SJCRH30 (cell line): ENCODE data around the gene KLHL35. TPM values are rescaled to one million over a fixed set of nuclear protein-coding genes. Genes with fewer than 3 reads are reported as not detected.

ENCODE experiments used
- DNase-seq, 2 experiments: peaks; one replicate each; pipeline ENCODE4 v3.0.0-alpha.2; 2015 to 2020
- H3K27ac ChIP-seq: fragments of 250-450 bp; sonication (Bioruptor Pico); 2 replicates; pipeline ENCODE4 v1.5.1; 2020; ENCODE audit warnings: mild to moderate bottlenecking, moderate library complexity
- H3K27me3 ChIP-seq: fragments of 250-450 bp; sonication (Bioruptor Pico); 2 replicates; pipeline ENCODE4 v1.5.1; 2020; ENCODE audit warnings: mild to moderate bottlenecking, moderate library complexity
- H3K36me3 ChIP-seq: fragments of 250-450 bp; sonication (Bioruptor Pico); 2 replicates; pipeline ENCODE4 v1.5.1; 2020; ENCODE audit warnings: mild to moderate bottlenecking, moderate library complexity
- H3K4me1 ChIP-seq: fragments of 250-450 bp; sonication (Bioruptor Pico); 2 replicates; pipeline ENCODE4 v1.5.1; 2020; ENCODE audit warnings: mild to moderate bottlenecking, moderate library complexity
- H3K4me3 ChIP-seq: fragments of 250-450 bp; sonication (Bioruptor Pico); 2 replicates; pipeline ENCODE4 v1.5.1; 2020; ENCODE audit warnings: mild to moderate bottlenecking, moderate library complexity
- H3K9me3 ChIP-seq: fragments of 250-450 bp; sonication (Bioruptor Pico); replicated peaks from 2 replicates; pipeline ENCODE4 v1.5.1; 2020; ENCODE audit warnings: mild to moderate bottlenecking, moderate library complexity
- total RNA-seq: library from RNA; depleted of rRNA; stranded (reverse); fragments of >200 nt; shearing (Covaris generic); gene quantifications from 2 replicates; pipeline ENCODE4 v1.2.3, GENCODE V29; 2014

The KLHL35 gene
- total RNA-seq, 1 experiment from 2014 or later: not detected

GRCh38 chr11:75454987-75455386, 22.0 kb upstream of the KLHL35 start:
- H3K27me3 ChIP-seq: no peaks in the 10 kb centered on the region
- H3K27ac ChIP-seq: no peak overlapping the region
- no peaks in the 10 kb centered on the region for H3K4me1 ChIP-seq
- no peak for DNase-seq
- no peaks in the 10 kb centered on the region for H3K9me3 ChIP-seq
- H3K4me3 ChIP-seq: no peak overlapping the region
- no peaks in the 10 kb centered on the region for H3K36me3 ChIP-seq

DNA sequence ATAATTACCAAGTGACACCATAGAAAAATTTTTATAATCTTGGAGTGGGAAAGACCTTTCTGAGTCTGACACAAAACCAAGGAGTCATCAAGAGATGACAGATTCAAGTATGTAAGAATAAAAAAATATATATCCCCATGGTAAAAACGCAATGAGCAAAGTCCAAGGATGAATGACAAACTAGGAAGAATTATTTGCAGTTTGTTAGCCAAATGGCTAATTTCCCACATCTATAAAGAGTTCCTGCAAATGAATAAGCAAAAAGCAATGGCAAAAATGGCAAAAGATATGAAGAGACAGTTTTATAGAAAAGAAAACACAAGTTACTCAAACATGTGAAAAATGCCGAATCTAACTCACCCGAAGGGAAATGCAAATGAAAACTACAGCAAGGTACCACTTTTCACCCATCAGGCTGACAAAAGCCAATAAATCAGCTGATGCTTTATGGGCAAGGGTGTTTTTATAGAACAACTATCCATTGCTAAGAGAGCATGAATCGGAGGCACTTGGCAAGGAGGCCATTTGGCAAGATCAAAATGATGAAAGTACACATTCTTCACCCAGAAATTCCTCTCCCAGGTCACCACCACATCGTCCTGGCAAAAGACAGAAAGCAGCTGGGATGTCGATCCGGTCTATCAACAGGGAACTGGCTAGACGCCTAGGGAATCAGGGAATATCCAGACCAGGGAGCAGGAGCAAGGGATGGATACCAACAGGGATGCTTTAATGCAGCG, 21.1 kb upstream of the KLHL35 start:
- no peak overlapping the region for H3K4me3 ChIP-seq
- no peak for DNase-seq

GRCh38 chr11:75450826-75451821, 18.1 kb upstream of the KLHL35 start:
- Histone ChIP-seq H3K9me3 (no peaks in the 10 kb centered on the region), H3K36me3 (no peaks in the 10 kb centered on the region), H3K4me3 (no peak overlapping the region), H3K27me3 (no peaks in the 10 kb centered on the region), H3K27ac (no peak overlapping the region), H3K4me1 (no peaks in the 10 kb centered on the region)
- DNase-seq: peak in 1 of 2 experiments; percentile 39

More for the DNA sequence above, 21.1 kb upstream of the KLHL35 start:
- no peaks in the 10 kb centered on the region for H3K4me1 ChIP-seq
- H3K27ac ChIP-seq: no peak overlapping the region
- no peaks in the 10 kb centered on the region for H3K9me3 ChIP-seq
- no peaks in the 10 kb centered on the region for H3K36me3 ChIP-seq
- no peaks in the 10 kb centered on the region for H3K27me3 ChIP-seq

DNA sequence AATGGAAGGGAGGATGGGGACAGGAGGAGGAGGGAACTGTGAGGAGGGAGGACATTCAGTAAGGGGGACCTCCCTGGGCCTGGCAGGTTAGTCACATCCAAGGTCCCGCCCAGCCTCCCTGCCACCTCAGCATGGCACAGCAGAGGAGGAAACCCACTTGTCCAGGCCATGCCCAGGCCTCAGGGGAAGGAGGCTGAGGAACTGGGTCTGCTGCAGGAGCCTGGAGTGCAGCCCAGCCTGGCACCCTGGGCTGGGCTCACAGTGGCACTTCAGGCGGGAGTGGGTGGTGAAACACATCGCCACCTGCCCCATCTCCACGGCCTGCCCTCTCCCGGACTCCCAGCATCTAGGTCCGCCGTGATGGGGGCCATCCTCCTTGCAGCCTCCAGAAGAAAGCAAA, 17.2 kb upstream of the KLHL35 start:
- H3K27ac ChIP-seq: no peak overlapping the region
- H3K4me1 ChIP-seq: no peaks in the 10 kb centered on the region
- no peak overlapping the region for H3K4me3 ChIP-seq
- DNase-seq: no peak
- no peaks in the 10 kb centered on the region for H3K36me3 ChIP-seq
- no peaks in the 10 kb centered on the region for H3K9me3 ChIP-seq
- no peaks in the 10 kb centered on the region for H3K27me3 ChIP-seq

GRCh38 chr11:75449776-75450175, 16.8 kb upstream of the KLHL35 start:
- Histone ChIP-seq H3K36me3 (no peaks in the 10 kb centered on the region), H3K27me3 (no peaks in the 10 kb centered on the region), H3K4me3 (no peak overlapping the region), H3K27ac (no peak overlapping the region), H3K4me1 (no peaks in the 10 kb centered on the region), H3K9me3 (no peaks in the 10 kb centered on the region)
- no peak for DNase-seq

DNA sequence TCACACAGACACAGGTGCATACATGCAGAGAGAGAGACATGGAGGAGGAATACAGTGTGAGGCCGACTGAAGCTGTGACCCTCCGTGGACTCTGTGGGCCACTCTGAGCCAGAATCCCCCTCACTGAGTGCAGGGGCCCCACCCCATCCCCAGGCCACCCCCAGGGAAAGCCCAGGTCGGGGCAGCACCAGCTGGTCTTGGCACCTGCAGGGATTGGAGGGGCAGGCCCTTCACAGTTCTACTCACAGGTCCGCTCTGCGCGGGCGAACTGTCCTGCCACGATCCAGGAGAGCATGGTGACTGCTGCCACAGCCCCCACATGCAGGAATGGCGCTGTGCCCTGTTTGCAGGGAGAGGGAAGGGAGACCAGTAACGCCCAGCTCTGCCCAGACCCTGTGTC, 16.3 kb upstream of the KLHL35 start:
- H3K36me3 ChIP-seq: no peaks in the 10 kb centered on the region
- H3K27ac ChIP-seq: no peak overlapping the region
- DNase-seq: no peak
- H3K27me3 ChIP-seq: no peaks in the 10 kb centered on the region
- no peaks in the 10 kb centered on the region for H3K9me3 ChIP-seq
- no peaks in the 10 kb centered on the region for H3K4me1 ChIP-seq
- H3K4me3 ChIP-seq: no peak overlapping the region

DNA sequence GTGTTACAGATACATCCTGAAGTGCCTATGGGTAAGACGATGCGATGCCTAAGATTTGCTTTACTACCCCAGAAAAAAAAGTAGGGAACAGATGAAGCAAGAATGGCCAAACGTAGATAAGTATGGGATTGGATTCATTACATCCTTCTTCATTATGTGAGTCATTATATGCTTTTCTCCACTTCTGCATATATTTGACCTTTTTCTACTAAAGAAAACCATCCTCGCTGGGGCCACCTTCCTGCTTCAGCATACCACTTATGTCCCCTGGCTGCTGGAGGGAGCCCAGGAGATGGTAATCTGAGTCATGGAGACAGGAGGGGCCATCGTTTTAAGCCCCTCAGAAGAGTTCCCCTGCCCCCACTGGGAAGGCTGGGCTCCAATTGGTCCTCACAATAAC, 14.4 kb upstream of the KLHL35 start:
- Histone ChIP-seq H3K27me3 (no peaks in the 10 kb centered on the region), H3K9me3 (no peaks in the 10 kb centered on the region), H3K27ac (no peak overlapping the region), H3K36me3 (no peaks in the 10 kb centered on the region), H3K4me1 (no peaks in the 10 kb centered on the region), H3K4me3 (no peak overlapping the region)
- no peak for DNase-seq

DNA sequence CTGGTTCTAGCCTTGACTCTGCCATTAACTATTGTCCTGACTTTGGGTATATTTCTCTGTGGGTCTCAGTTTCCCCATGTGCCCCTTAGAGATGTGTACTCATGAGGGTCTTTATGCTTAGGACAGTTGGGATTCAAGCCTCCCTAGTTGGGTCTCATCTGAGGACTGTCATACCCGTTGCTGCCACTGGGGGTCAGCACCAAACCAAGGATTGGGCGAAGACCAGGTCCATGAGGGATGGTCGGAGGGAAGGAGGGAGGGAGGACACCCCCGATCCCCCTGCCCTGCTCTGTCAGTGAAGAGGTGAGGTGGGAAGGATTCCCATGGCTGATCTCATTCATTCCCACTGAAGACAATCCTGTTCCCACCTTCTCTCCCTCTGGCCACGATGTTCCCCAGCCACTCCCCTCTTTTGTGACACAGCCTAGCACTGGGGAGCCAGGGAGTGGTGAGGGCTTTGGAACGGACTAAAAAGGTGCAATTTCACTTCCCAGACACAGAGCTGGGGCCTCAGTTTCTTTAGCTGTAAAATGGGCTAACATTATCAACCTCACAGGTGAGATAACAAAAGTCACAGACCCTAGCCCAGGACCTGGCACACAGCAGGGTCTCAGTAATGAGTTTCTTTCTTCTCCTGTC, 12.4 kb upstream of the KLHL35 start:
- Histone ChIP-seq H3K27ac (no peak overlapping the region), H3K27me3 (no peaks in the 10 kb centered on the region), H3K4me1 (no peaks in the 10 kb centered on the region), H3K36me3 (no peaks in the 10 kb centered on the region), H3K4me3 (no peak overlapping the region), H3K9me3 (no peaks in the 10 kb centered on the region)
- DNase-seq: peak; percentile 65 to 84

- H3K4me1 ChIP-seq: no peaks in the 10 kb centered on the region
- no peak overlapping the region for H3K4me3 ChIP-seq
- DNase-seq: no peak
- no peak overlapping the region for H3K27ac ChIP-seq
- H3K36me3 ChIP-seq: no peaks in the 10 kb centered on the region
- no peaks in the 10 kb centered on the region for H3K9me3 ChIP-seq
- no peaks in the 10 kb centered on the region for H3K27me3 ChIP-seq
Measured at GRCh38 chr11:75443043-75443442, 10.0 kb upstream of the KLHL35 start.

GRCh38 chr11:75442161-75442885, 9.3 kb upstream of the KLHL35 start:
- no peaks in the 10 kb centered on the region for H3K36me3 ChIP-seq

GRCh38 chr11:75441804-75442132, 8.8 kb upstream of the KLHL35 start:
- H3K36me3 ChIP-seq: no peaks in the 10 kb centered on the region
- H3K27me3 ChIP-seq: no peaks in the 10 kb centered on the region
- no peaks in the 10 kb centered on the region for H3K4me1 ChIP-seq
- H3K27ac ChIP-seq: no peak overlapping the region
- no peak for DNase-seq
- no peak overlapping the region for H3K4me3 ChIP-seq
- no peaks in the 10 kb centered on the region for H3K9me3 ChIP-seq

More at GRCh38 chr11:75442161-75442885, 9.3 kb upstream of the KLHL35 start:
- Histone ChIP-seq H3K4me1 (no peaks in the 10 kb centered on the region), H3K27ac (no peak overlapping the region), H3K27me3 (no peaks in the 10 kb centered on the region), H3K4me3 (no peak overlapping the region), H3K9me3 (no peaks in the 10 kb centered on the region)
- DNase-seq: no peak

GRCh38 chr11:75440960-75441803, 8.2 kb upstream of the KLHL35 start:
- H3K4me3 ChIP-seq: no peak overlapping the region
- no peaks in the 10 kb centered on the region for H3K36me3 ChIP-seq
- DNase-seq: no peak
- H3K9me3 ChIP-seq: no peaks in the 10 kb centered on the region
- no peaks in the 10 kb centered on the region for H3K4me1 ChIP-seq
- H3K27ac ChIP-seq: no peak overlapping the region
- H3K27me3 ChIP-seq: no peaks in the 10 kb centered on the region

GRCh38 chr11:75439495-75440120, 6.6 kb upstream of the KLHL35 start:
- no peak for DNase-seq
- no peak overlapping the region for H3K27ac ChIP-seq
- no peaks in the 10 kb centered on the region for H3K9me3 ChIP-seq
- no peak overlapping the region for H3K4me3 ChIP-seq
- no peaks in the 10 kb centered on the region for H3K36me3 ChIP-seq
- H3K4me1 ChIP-seq: no peaks in the 10 kb centered on the region
- H3K27me3 ChIP-seq: no peaks in the 10 kb centered on the region
